HG02623 (cell line): ENCODE measurements around the gene PRR16.

Experiments used
- ATAC-seq: cut with Tn5 transposase; IDR thresholded peaks from one replicate; pipeline ENCODE4 v1.9.1; 2021; ENCODE audit warnings: moderate library complexity; ENCODE audit not compliant: unreplicated experiment

The PRR16 gene

DNA sequence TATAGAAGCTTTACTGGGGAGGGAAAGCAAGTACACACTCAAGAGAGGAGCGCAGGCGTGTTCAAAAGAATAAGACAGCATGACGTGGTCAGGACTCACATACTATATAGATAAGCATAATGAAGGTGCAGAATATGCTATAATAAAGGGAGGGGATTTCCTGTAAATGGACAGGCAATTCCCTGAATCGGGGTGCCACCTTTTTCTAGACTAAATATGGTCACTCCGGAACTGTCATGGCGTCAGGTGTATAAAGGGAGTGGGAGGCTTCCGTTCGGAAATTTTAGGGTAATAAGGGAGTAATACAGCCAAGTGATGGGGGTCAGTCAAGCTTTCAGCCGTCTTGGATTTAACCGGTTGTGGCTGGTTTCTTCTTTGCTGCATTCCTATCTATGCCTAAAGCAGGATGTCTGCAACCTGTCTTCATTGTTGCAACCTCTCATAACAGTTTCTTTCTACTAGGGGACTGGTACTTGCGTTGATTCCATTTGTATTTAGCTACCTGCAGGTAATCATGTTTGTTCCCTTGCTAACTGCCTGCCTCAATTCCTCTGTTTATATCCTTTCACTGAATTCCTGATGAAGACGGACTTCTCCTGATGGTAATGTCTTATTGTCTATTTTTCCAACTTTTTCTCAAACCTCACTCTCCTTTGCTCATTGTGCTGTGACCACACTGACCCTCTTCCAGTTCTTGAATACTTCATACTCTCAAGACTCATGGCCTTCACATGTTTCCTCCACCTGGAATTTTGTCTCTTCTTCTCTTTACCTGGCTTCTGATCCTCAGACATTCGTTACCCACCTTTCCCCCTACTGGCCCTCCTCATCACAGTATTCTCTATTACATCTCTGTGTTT lies 48.9 kb downstream of the PRR16 start:
- ATAC-seq: no peak

DNA sequence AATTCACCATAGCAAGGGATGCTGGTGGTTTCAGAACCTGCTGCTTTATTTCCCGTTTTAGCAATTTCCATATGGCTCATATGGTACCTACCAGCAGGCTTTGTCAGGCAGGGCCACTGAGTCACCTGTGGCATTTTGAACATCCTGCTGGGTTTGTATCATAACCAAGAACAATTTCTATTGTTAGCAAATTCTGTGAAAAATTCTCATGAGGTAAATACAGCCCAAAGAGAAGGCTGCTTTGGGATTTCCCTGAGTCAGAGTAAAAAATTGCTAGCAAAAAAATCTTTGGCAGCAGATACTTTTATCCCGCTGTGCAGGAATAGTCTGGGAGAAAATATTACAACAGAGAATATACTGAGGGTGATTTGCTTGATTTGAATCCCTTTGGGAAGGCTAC lies 52.7 kb downstream of the PRR16 start:
- no peak for ATAC-seq

DNA sequence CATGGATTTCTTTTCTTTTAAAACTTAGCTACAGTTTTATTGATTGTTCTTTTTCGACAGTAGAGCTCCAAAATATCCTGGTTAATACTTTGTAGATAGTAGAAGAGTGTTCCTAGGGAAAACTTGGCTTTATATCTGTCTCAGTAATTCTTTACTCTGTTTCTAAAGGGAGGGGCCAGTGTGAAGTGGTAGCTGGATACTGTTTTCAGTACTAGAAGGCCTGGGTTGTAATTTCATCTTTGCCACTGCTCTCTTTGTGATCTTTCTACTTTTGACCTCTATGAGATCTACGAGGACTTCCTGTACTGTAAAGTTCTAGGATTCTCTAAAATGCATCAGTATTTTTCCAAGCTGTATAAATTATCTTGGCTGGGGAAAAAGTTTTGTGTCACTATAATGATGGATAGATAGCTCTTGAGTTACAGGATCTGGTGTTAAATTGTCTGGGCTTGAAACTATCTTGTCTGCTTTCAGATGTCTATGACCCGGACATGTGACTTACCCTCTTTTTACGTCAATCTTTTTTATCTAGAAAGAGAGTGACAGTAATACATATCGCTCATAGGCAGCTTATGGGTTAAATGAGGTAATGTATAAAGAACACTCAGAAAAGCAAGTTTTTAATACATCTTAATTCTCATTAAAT lies 53.6 kb downstream of the PRR16 start:
- ATAC-seq: no peak

DNA sequence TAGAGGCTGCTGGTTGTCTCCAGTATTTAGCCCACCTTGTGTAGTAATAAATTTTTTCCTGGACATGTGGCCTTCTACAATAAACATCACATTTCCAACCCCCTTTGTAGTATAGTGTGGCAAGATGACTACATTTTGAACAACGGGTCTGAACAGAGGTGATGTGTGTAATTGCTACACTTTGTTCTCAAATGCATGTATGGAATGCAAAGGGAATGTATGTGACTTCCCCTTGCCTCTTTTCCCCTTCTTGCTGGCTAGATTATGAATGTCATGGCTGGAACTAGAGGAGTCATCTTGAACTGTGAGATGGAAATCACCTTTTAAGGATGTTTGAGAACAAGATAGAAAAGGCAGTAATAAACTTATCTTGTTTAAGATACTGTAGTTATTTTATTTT lies 54.5 kb downstream of the PRR16 start:
- ATAC-seq: no peak

DNA sequence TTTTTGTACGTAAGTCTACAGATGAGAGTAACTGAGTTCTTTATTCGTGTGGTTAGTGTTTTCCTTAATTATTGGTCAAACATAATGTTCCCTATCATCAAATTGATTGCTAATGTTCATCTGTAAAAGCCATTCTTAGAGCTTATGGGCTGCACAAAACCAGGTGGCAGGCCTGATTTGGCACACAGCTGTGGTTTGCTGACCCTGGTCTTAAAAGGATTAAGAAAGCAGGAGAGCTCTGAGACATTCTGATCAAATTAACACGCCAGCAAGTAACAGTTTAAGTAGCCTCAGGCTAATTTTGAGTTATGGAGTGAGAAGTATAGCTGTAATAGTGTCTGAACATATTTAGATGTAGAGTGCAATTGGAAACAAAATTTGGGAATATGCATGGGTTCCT lies 63.2 kb downstream of the PRR16 start:
- ATAC-seq: no peak

DNA sequence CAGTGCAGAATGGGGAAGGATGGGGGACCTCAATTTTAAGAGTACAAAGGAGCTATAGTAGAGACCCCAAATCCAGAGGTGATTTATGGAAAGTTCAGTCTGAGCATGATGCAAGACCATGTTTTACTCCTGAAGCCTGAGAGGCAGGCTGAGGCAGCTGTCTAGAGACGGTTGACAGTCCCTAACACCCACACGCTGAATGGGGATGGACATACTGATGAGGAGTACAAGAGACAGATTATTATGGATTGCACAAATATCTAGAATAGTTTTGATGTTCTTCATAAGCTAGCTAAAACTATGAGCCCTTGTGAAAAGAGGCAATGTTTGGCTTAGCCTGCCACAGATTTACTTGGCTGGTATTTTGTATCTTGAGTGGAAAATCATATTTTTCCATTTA lies 64.5 kb downstream of the PRR16 start:
- no peak for ATAC-seq

DNA sequence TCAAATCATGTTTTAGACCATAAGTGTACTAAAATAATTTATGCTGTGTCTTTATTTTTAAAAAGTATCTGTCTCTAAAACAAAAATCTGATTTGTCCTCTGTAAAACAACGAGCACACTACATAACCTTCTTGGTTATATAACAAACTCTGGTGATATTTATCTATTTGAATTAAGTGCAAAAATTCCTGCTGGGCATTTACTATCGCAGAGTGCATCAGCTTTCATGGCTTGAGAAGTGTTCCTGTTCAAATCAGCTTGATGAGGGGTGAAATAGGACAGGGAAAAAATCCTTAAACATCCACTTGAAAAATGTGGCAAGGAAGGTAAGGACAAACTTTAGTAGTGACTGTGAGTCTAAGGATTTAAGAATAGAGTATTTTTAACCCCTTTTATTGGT lies 65.3 kb downstream of the PRR16 start:
- no peak for ATAC-seq

DNA sequence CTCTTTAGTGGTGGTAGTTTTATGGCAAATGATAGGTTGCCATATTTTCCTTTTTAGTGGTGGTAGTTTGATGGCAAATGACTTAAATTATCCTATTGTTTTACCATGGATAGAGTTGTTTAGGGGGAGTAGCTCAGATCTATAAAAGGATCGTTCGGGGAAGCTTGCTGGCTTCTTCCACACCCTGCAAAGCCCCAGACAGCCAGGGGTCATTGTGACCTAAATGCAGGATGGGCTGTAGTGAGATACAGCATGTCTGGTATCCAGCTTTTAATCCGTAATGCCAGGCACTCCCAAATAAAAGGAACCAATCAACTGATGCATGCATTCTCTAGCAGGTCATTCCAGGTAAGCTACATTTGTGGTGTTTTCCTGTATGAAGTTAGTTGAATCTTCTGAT lies 67.1 kb downstream of the PRR16 start:
- ATAC-seq: no peak

DNA sequence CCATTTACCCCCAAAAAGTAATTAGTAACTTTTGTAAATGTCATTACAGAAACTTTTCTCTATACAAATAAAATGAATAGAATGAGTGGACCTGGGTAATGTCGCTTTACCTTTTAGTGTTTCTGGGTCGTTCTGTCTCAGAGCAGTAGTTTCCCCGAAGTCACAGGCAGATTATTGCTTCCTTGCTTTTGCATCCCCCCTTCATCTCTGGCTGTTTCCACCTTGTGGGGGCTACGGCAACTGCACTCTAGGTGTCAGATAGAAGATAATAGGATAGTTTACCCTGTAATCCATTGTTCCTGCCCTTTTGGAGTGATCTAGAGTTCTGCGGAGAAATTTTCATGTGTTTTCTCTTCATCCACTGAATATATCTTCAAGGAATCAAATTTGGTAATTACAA lies 68.7 kb downstream of the PRR16 start:
- no peak for ATAC-seq

DNA sequence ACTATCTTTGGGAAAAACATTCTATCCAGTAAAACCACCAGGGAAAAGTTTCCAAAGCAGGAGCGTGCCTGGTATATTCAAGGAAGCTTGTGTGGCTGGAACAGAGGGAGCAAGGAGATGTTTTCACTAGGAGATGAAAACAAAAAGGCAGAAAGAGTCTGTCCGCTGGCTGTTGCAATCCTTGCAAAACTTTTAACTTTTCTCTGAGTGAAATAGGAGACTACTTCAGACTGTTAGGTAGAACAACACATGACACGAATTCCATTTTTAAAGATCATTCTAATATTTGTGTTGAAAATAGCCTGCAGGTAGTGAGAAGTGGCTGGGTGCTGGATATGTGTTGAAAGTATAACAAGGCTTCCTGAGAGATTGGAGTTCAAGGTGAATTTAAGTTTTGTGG lies 69.5 kb downstream of the PRR16 start:
- ATAC-seq: no peak

DNA sequence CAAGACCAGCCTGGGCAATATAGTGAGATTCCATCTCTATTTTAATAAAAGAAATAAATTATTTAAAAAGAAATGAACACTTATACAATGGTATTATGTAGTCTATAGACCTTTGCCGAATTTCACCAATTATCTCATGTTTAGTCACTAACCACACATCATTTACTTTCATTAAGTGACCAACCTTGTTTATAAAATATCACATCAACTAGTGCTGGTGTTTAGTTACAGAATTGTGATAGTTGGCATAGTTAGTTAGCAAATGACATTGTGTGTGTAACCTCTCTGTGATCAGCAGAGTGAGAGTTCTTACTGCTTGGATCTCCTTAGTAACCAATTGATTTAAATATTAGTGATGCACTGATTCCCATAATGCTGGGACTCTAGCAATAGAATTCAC lies 71.8 kb downstream of the PRR16 start:
- no peak for ATAC-seq

DNA sequence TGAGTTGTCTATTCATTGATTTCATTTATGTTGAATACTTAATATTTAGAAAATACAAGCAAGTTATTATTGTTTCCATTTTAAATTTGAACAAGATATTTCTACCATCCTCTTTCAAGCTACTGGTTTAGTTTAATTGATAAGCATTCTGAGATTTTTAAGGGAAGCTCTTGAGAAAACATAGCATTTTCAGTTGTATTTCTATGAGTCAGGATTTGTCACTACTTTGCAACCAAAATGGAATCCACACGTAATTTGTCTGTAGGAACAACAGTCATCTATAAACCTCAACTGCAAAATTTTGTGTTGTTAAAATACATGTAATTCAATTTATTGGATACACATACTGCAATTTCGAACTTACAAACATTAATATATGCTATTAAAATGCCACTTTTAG lies 74.0 kb downstream of the PRR16 start:
- ATAC-seq: no peak

DNA sequence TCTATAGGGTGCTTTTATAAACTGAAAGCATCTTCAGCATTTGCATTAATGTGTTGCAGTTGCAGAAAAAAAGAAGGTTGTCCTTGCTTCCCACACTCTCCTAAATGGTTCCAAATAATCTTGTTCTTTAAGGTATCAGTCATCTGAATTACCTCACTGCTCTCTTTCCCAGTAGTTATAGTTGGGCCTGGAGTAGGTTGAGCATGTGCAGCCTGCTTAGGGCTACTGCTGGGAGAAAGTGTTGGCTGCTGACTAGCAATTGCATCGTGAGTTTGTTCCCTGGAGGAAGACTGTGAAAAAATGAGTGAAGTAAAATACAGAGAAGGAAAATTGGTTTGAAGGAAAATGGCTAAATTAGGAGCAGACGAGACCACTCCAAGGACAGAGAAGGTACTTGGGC lies 74.5 kb downstream of the PRR16 start:
- no peak for ATAC-seq

DNA sequence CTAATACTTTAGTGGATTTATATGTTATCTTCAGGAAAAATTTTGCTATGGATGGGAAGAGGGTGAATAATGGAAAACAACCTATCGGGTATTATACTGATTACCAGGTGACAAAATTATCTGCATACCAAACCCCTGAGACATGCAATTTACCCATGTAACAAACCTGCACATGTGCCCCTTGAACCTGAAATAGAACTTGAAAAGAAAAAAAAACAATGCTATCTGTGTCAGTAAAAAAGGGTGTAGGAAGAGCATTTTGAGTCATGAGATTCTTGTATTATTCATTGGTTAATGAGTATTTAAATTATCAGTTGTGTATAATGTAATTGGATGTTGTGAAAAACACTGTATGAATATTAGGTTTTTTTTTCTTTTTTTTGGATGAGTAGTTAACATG lies 75.4 kb downstream of the PRR16 start:
- no peak for ATAC-seq

DNA sequence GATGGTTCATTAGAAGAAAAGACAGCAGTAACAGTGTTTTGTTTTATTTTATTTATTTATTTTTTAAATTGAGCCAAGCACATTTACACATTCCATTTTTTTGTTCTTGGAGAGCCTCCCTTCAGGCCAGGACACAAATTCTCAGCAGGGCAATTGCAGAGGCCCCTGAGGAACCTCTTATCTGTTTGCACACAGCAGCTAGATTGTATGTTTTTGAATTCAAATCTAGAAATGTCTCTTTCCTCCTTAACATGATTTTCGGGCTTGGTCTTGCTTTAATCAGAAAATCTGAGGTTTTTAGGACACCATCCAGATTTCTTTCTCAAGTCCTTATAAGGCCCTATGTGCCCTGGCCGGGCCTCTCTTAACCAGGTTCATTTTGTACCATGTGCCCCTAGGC lies 76.0 kb downstream of the PRR16 start:
- ATAC-seq: no peak

DNA sequence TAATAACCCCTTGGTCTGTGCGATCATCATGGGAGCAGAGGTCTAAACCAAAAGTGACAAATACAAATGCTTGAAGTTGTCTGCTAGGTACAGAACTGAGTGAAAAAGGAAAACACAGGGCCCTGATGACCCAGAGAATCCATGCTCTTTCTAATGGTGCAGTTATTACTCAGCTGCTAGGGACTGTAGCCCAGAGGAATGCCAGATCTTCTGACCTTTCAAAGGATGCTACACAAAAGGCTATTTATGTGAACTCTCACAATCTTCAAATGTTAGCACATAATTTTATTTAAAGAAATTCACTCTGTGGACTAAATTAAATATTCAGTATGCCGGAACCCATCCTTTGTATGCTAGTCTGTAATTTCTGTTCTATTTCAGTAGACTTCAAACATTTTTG lies 79.9 kb downstream of the PRR16 start:
- ATAC-seq: no peak

DNA sequence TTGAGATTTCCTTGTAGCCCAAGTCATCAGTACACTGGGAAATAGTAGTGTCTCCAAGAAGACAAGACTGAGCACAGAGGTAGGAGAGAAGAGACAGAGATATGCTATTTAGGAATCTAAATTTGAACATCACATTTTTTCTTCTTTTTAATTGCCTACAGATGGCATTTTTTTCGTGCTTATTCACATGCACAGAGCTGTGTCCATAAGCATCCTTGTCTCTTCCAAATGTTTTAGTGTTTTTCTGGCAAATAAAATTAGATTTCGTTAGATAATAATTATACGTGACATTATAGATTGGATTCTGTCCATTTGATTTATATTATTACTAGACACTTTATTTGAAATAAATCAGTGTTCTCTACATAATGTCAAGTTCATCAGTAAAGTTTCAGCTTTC lies 80.9 kb downstream of the PRR16 start:
- no peak for ATAC-seq

DNA sequence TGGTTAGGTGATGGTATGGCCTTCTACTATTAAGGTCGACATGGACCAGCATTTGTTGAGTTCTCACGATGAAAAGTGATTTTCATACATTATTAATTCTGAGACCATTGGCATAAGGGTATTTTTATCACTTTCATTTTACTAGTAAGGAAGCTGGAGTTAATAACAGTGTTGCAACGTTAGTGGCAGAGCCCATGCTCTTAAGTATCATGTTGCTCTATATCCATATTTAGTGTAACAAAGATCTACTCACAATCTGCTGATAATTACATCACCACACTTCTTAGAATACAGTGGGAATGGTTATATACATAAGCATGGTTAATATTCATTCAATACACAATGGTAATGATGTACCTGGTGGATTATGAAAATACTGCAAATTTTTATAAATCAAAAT lies 81.9 kb downstream of the PRR16 start:
- no peak for ATAC-seq

DNA sequence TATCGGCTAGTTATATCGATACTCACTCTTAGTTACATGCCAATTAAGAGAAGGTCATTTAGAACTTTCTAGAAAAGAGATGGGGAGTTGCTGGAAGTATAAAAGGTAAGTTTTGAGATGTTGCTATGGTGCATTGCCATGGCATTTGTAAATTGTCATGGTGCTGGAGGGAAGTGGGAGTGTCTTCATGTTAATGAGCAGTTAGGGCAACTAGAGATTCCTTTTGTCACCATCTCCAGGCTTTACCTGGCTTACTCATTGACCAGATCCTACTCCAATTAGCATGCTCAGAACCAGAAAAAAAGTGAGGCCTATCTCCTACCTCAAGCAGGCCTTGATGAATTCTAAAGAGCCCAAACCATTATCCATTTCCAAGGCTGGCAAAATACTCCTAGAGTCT lies 82.8 kb downstream of the PRR16 start:
- ATAC-seq: no peak

DNA sequence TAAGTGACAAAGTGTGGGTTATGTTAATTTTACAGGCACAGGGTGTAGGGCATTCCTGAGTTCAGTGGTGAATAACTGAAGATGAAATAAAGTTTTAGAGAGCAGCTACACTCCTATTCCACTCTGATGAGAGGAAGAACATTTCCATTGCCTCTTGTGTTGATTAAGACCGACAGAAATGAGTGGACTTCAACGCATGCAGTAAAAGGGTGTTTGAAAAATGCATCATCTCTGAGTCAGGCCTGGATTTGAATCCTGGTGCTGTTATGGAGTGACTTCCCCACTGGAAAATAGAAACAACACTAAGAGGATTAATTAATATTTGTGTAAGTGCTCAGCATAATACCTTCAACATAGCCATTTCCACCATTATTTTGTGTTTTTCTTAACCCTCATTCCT lies 86.3 kb downstream of the PRR16 start:
- ATAC-seq: no peak

DNA sequence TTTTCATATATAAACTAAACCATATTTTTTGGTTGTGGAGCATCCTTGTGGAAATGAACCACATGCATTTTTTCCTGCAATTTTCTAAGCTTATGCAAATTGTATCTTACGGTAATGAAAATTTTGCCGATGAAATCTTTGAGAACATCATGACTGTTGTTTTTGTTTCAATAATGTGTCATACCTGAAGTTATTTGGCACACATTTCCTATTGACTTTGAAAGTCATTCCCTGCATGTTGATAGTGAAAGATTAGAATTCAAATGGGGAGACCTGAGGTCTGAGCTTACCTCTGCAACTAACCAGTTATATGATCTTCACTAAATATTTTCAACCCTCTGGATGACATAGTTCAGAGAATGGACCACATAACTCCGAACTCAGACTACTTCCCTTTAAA lies 88.5 kb downstream of the PRR16 start:
- ATAC-seq: no peak

DNA sequence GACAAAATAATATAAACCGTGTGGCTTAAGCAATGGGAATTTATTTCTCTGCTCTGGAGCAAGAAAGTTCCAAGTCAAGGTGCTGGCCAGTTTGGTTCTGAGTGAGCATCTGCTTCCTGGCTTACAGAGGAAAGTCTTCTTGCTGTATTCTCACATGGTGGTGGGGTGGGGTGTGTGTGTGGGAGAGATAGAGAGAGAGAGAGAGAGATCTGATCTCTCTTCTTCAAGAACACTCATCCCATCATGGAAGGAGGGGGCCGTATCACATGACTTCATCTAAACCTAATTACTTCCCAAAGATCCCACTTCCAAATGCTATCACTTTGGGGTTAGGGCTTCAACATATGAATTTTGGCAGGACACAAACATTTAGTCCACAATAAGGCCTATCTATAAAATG lies 91.2 kb downstream of the PRR16 start:
- ATAC-seq: no peak

DNA sequence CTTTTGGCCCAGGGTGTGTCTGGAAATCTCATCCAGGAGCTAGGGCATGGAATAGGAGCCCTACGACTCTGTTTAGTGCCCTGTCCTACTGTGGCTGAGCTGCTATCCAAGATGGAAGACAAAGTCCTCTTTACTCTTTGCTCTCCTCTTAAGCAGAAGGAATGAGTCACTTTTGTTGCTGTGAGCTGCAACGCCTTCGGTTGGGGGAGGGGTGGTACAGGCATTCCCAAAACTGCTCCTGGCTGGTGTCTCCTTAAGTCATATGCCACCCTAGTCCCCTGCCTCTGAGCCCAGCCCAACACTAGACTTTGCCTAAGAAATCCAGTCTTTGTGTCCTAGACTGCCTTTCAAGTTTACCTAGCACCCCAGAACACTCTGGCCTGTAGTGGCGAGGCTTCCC lies 99.9 kb downstream of the PRR16 start:
- no peak for ATAC-seq
